Fibroblast of the aortic adventitia (primary cell): ENCODE measurements around the gene SERPINB6. TPM values are rescaled to one million over a fixed set of nuclear protein-coding genes. Genes with fewer than 3 reads are reported as not detected.
A peak's percentile ranks its signal among the peaks of the same experiment; 100 is the strongest.
"Not testable (repeated sequence)": the region's sequence is repeated elsewhere in the genome, so short reads cannot be mapped to it uniquely, and the experiment has no call there.

Source experiments
- DNase-seq: peaks from one replicate; pipeline ENCODE4 v3.0.0-alpha.2; 2010; ENCODE audit warnings: low read depth
- H3K4me3 ChIP-seq: 2 replicates; pipeline ENCODE4 v1.5.1; 2011; ENCODE audit warnings: low read depth, mild to moderate bottlenecking, control low read depth, low read length, moderate library complexity
- CTCF ChIP-seq: IDR thresholded peaks from 2 replicates; pipeline ENCODE4 v1.5.1; 2011; ENCODE audit warnings: mild to moderate bottlenecking, low read length, control low read depth, inconsistent platforms; ENCODE audit not compliant: insufficient read depth
- total RNA-seq: library from RNA; depleted of rRNA; stranded (reverse); fragments of >200 nt; gene quantifications from 2 replicates; pipeline ENCODE4 v1.2.3, GENCODE V29; 2012; ENCODE audit warnings: low replicate concordance

The SERPINB6 gene
- total RNA-seq, 1 donor, result 102 TPM

GRCh38 chr6:2938004-2938631, 33.2 kb downstream of the SERPINB6 start:
- no peak overlapping the region for H3K4me3 ChIP-seq
- no peak for DNase-seq
- no peak for TF ChIP-seq CTCF

GRCh38 chr6:2937627-2938003, 33.8 kb downstream of the SERPINB6 start:
- TF ChIP-seq CTCF, result no peak
- no peak for DNase-seq
- no peak overlapping the region for H3K4me3 ChIP-seq

GRCh38 chr6:2935566-2936291, 35.6 kb downstream of the SERPINB6 start:
- TF ChIP-seq CTCF, result no peak
- no peak for DNase-seq

GRCh38 chr6:2934057-2934456, 37.3 kb downstream of the SERPINB6 start:
- no peak overlapping the region for H3K4me3 ChIP-seq
- TF ChIP-seq CTCF, result no peak
- DNase-seq, result no peak

More at GRCh38 chr6:2935566-2936291, 35.6 kb downstream of the SERPINB6 start:
- H3K4me3 ChIP-seq, result no peak overlapping the region

GRCh38 chr6:2932911-2933310, 38.5 kb downstream of the SERPINB6 start:
- not testable (repeated sequence) for H3K4me3 ChIP-seq, DNase-seq

GRCh38 chr6:2931970-2932748, 39.2 kb downstream of the SERPINB6 start:
- peak; percentile 68 for DNase-seq
- TF ChIP-seq CTCF, result peak; percentile 100
- no peak overlapping the region for H3K4me3 ChIP-seq

- no peak for TF ChIP-seq CTCF
- no peak for DNase-seq
- no peak overlapping the region for H3K4me3 ChIP-seq
These were observed 40.3 kb downstream of the SERPINB6 start for GRCh38 chr6:2931055-2931454.

- not testable (repeated sequence) for H3K4me3 ChIP-seq, DNase-seq
These were observed 43.4 kb downstream of the SERPINB6 start for GRCh38 chr6:2927931-2928330.

- not testable (repeated sequence) for H3K4me3 ChIP-seq
- DNase-seq, result peak; percentile 30
These were observed 45.3 kb downstream of the SERPINB6 start for GRCh38 chr6:2925842-2926747.
